Ectodermal cell (in vitro differentiated cells): Measurements from ENCODE around the gene SLC15A2.

Experiments
- H3K27ac ChIP-seq: 2 replicates; pipeline ENCODE4 v1.7.0; 2013; ENCODE audit warnings: mild to moderate bottlenecking, low read depth, low read length; ENCODE audit not compliant: insufficient read depth, poor library complexity, severe bottlenecking
- H3K27me3 ChIP-seq: 2 replicates; pipeline ENCODE4 v1.7.0; 2013; ENCODE audit warnings: mild to moderate bottlenecking, low read length; ENCODE audit not compliant: insufficient read depth, control insufficient read depth, poor library complexity, severe bottlenecking
- H3K36me3 ChIP-seq: one replicate; pipeline ENCODE4 v1.7.0; 2013; ENCODE audit warnings: low read length; ENCODE audit not compliant: control insufficient read depth, insufficient read depth
- H3K4me1 ChIP-seq: one replicate; pipeline ENCODE4 v1.7.0; 2013; ENCODE audit warnings: low read length; ENCODE audit not compliant: control insufficient read depth, insufficient read depth
- H3K4me3 ChIP-seq: 2 replicates; pipeline ENCODE4 v1.7.0; 2013; ENCODE audit warnings: low read depth, low read length, control low read depth; ENCODE audit not compliant: insufficient read depth
- H3K9me3 ChIP-seq: 2 replicates; pipeline ENCODE4 v1.7.0; 2013; ENCODE audit warnings: mild to moderate bottlenecking, low read length, moderate library complexity; ENCODE audit not compliant: control insufficient read depth
- WGBS, 2 experiments: methylation state at CpG; one replicate each; pipeline ENCODE4 v1.1.7; 2013; ENCODE audit warnings: missing lambda C conversion rate in 2 of 2; 5-methylcytosine and 5-hydroxymethylcytosine counted together

Gene SLC15A2

DNA sequence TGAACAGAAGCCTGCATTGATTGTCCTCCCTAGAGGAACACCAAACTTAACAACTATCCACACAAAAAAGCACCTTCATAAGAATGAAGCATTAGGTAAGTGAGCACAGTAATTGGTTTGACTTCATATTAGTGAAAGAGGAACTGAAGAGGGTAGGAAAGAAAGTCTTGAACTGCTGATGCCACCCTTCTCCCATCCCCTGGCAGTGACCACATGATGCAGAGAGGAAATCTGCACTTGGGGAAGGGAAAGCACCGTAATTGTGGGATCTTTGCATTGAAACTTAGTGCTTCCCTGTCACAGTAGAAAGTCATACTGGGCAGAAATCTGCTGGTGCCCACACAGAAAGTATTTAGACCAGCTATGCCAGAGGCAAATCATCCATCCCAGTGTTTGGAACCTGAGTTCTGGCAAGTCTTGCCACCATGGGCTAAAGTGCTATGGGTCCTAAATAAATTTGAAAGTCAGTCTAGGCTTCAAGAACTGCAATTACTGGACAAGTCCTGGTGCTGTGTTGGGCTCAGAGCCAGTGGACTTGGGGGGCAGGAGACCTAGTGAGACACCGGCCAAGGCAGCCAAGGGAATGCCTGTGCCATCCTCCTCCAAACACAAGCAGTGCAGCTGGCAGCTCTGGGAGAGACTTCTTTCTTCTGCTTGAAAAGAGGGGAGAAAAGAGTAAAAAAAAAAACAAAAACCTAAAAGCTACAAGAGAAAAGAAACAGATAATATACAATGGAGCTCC is 63.6 kb downstream of the SLC15A2 start:
- Histone ChIP-seq H3K27ac (no peak overlapping the region), H3K36me3 (no peaks in the 10 kb centered on the region)
- WGBS, 2 experiments, result 84 to 86% methylated on average over 2 of the region's 2 CpGs

DNA sequence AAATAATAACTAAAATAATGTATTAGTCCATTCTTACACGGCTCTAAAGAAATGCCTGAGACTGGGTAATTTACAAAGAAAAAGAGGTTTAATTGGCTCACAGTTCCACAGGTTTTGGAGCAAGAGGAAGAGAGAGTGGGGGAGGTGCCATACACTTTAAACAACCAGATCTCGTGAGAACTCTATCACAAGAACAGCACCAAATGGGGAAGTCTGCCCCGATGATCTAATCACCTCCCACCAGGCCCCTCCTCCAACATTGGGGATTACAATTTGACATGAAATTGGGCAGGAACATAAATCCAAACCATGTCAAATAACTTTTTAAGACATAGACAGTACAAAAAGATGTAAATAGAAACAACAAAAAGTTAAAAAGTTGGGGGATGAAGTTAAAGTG is 64.6 kb downstream of the SLC15A2 start:
- H3K4me1 ChIP-seq, result no peaks in the 10 kb centered on the region
- no peak overlapping the region for H3K27ac ChIP-seq
- H3K9me3 ChIP-seq, result no peaks in the 10 kb centered on the region
- no peaks in the 10 kb centered on the region for H3K36me3 ChIP-seq
- no peak overlapping the region for H3K4me3 ChIP-seq
- H3K27me3 ChIP-seq, result no peaks in the 10 kb centered on the region
- WGBS, 2 experiments, result 87 to 92% methylated on average over 3 of the region's 3 CpGs

More for the DNA sequence above, 63.6 kb downstream of the SLC15A2 start:
- no peaks in the 10 kb centered on the region for H3K9me3 ChIP-seq
- no peaks in the 10 kb centered on the region for H3K27me3 ChIP-seq
- H3K4me1 ChIP-seq, result no peaks in the 10 kb centered on the region
- H3K4me3 ChIP-seq, result no peak overlapping the region

DNA sequence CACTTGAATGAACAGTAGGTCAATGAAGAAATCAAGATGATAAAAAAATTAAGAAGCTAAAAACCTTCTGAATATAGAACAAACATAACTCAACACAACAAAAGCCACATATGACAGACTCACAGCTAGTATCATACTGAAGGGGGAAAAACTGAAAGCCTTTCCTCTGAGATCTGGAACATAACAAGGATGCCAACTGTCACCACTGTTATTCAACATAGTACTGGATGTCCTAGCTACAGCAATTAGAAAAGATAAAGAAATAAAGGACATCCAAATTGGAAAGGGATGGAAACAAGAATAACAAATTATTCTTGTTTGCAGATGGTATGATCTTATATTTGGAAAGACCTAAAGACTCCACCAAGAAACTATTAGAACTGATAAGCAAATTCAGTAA is 67.1 kb downstream of the SLC15A2 start:
- H3K4me3 ChIP-seq, result no peak overlapping the region
- no peak overlapping the region for H3K27ac ChIP-seq
- H3K27me3 ChIP-seq, result no peaks in the 10 kb centered on the region
- no peaks in the 10 kb centered on the region for H3K36me3 ChIP-seq
- no peaks in the 10 kb centered on the region for H3K9me3 ChIP-seq
- no peaks in the 10 kb centered on the region for H3K4me1 ChIP-seq

DNA sequence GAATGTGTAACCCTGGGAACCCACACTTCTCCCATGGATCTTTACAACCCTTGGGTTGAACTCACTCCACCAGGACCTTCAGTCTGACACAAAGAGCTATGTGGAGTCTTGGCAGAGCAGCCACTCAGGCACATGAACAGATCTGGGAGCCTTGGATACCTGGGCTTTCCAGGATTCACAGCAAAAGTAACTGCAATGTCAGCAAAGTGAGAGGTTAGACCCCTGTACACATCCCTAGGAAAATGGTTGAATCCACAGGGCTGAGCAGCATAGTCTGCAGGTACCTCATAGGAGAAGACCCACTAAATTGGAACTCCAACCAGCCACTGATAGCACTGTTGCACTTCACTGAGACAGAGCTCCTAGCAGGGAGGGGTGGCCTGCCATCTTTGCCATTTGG is 68.2 kb downstream of the SLC15A2 start:
- H3K27ac ChIP-seq, result no peak overlapping the region
- no peaks in the 10 kb centered on the region for H3K36me3 ChIP-seq
- H3K9me3 ChIP-seq, result no peaks in the 10 kb centered on the region
- H3K4me1 ChIP-seq, result no peaks in the 10 kb centered on the region
- no peaks in the 10 kb centered on the region for H3K27me3 ChIP-seq
- H3K4me3 ChIP-seq, result no peak overlapping the region

DNA sequence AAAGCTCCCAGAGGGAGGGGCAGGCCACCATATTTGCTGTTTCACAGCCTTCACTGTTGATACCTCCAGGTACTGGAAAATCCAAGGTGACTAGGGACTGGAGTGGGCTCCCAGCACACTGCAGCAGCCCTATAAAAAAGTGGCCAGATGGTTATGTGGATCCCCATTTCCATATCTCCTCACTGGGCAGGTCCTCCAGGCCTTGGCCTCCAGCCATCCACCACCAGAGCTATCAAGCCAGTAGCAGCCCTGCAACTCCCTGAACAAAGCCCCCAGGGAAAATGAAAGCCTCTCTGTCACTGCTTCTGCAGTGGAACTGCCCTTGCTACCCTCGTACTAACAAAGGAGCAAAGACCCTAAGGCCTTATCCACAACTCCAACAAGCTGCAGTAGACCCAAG is 69.4 kb downstream of the SLC15A2 start:
- Histone ChIP-seq H3K36me3 (no peaks in the 10 kb centered on the region), H3K27ac (no peak overlapping the region), H3K9me3 (no peaks in the 10 kb centered on the region), H3K4me3 (no peak overlapping the region), H3K4me1 (no peaks in the 10 kb centered on the region), H3K27me3 (no peaks in the 10 kb centered on the region)
- WGBS, 2 experiments, result 72 to 89% methylated on average over 1 of the region's 1 CpG

DNA sequence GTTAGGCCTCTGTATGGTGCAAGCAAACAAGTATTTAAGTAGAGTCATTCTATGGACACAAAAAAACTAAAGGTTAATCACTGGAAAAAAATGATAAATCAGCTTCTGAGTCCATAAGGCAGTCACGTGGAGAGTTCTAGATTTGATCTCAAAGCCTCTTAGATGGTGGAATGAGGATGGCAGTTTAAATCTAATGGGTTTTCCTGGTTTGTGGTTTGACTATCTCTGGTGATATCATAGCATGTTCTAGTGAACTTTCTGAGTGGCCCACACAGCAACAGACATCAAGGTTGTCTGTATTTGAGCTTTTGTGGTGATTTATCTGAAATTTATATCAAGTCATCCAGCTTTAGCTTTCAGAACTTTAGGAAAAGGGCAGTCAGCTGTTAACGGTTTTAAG is 75.4 kb downstream of the SLC15A2 start:
- no peak overlapping the region for H3K4me3 ChIP-seq
- 89 to 93% methylated on average over 1 to 2 of the region's 2 CpGs for WGBS, 2 experiments
- no peaks in the 10 kb centered on the region for H3K27me3 ChIP-seq
- no peaks in the 10 kb centered on the region for H3K4me1 ChIP-seq
- no peak overlapping the region for H3K27ac ChIP-seq
- H3K9me3 ChIP-seq, result no peaks in the 10 kb centered on the region
- H3K36me3 ChIP-seq, result no peaks in the 10 kb centered on the region

DNA sequence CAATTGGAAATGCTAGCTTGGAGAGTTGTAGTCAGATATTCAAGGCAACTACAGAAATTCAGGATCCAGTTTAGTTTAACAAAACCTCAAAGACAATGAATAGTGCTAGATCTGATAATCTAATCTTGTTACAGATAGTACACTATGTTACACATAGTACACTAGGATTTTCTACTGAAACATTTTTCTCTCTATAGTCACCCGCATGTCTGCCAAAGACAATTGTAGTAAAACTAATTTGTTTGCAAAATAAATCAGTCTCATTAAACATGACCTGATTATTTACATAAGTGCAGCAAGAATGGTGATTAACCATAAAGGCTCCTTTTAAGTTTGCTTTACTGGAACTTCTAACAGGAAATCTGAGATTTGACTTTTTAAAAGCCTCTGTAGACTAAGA is 75.8 kb downstream of the SLC15A2 start:
- Histone ChIP-seq H3K9me3 (no peaks in the 10 kb centered on the region), H3K27ac (no peak overlapping the region), H3K36me3 (no peaks in the 10 kb centered on the region), H3K4me1 (no peaks in the 10 kb centered on the region), H3K4me3 (no peak overlapping the region), H3K27me3 (no peaks in the 10 kb centered on the region)
- 100% methylated on average over 1 of the region's 1 CpG for WGBS, 2 experiments

DNA sequence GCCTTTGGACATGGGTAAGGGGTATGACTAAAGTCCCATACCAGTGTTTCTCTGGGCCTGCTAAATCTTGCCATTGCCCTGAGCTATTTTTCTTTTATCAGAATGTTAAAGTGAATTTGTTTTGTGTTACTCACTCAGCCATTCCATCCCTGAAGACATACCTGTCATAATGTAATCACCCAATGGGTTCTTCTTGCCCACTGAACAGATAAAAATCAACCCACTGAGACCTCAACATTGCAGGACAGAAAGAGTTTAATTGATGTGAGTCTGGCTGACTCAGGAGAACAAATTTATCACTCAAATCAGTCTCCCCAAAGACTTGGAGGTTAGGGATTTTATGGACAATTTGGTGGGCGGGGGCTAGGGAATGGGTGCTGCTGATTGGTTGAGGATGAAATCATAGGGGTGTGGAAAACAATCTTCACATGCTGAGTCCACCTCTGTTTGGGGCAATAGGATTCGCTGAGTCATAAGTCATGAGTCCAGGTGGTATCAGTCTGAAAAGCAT is 80.5 kb downstream of the SLC15A2 start:
- no peaks in the 10 kb centered on the region for H3K9me3 ChIP-seq
- 93% methylated on average over 1 to 2 of the region's 2 CpGs for WGBS, 2 experiments
- no peak overlapping the region for H3K4me3 ChIP-seq
- H3K27ac ChIP-seq, result no peak overlapping the region
- no peaks in the 10 kb centered on the region for H3K36me3 ChIP-seq
- H3K27me3 ChIP-seq, result no peaks in the 10 kb centered on the region
- no peaks in the 10 kb centered on the region for H3K4me1 ChIP-seq

DNA sequence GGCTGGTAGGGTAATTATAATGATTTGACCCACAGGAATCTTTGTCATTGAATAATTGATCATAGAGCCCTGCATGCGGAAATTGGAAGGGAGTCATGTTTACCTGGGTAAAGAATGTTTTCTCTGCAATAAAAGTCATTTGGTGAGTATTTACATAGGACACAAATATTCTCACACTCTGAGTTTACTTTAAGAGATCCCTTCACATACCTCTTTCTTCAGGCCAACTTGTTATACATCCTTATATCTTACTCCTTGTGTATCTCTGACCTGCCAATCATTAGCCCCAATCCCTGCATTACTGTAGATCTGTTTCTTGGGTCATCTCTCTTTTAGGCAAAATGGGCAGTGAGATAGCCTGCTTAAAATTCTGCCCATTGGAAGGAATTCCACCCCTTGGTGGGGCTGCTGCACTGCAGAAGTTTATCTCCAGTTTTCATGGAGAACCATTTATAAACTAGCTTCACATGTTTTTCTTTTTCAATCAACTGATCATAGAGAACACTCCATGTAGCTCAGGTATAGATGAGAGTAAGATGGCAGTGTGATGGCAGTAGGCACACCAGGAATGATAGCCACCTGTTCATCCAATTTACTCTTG is 81.6 kb downstream of the SLC15A2 start:
- Histone ChIP-seq H3K36me3 (no peaks in the 10 kb centered on the region), H3K27ac (no peak overlapping the region), H3K4me3 (no peak overlapping the region), H3K9me3 (no peaks in the 10 kb centered on the region), H3K27me3 (no peaks in the 10 kb centered on the region), H3K4me1 (no peaks in the 10 kb centered on the region)
- 83 to 100% methylated on average over 1 of the region's 1 CpG for WGBS, 2 experiments

DNA sequence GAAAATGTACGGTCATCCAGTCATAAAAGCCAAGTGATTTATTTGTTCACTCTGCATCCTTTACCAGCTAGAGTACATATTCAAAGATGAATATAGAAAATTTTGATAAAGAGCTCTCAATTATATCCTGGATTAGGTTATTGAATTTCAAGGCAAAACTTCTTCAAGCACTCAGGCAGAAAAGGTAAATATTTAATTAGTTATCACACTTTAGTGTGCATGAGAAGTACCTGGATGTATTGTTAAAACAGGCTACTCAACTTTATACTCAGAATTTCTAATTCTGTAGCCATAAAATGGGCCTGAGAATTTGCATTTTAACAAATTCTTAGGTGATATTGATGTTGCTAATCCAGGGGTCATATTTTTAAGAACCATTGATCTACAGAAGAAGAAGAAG is 82.5 kb downstream of the SLC15A2 start:
- no peaks in the 10 kb centered on the region for H3K36me3 ChIP-seq
- no peak overlapping the region for H3K27ac ChIP-seq
- 100% methylated on average over 1 of the region's 1 CpG; no CpG with 5 or more reads in 1 of the 2 experiments for WGBS, 2 experiments
- no peak overlapping the region for H3K4me3 ChIP-seq
- H3K9me3 ChIP-seq, result no peaks in the 10 kb centered on the region
- no peaks in the 10 kb centered on the region for H3K4me1 ChIP-seq
- no peaks in the 10 kb centered on the region for H3K27me3 ChIP-seq
